ENCODE measurements around the gene KCTD13.
"Not testable (repeated sequence)": the region's sequence is repeated elsewhere in the genome, so short reads cannot be mapped to it uniquely, and the experiment has no call there.

The KCTD13 gene

DNA sequence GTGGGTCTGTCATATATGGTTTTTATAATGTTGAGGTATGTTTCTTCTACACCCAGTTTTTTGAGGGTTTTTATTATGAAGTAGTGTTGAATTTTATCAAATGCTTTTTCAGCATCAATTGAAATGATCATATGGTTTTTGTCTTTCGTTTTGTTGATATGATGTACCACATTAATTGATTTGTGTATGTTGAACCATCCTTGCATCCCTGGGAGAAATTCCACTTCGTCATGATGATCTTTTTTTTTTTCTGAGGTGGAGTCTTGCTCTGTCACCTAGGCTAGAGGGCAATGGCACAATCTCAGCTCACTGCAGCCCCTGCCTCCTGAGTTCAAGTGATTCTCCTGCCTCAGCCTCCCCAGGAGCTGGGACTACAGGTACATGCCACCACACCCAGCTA, 21.9 kb upstream of the KCTD13 start:
- no peak for DNase-seq

GRCh38 chr16:29943846-29944799, 18.1 kb upstream of the KCTD13 start:
- DNase-seq = peak in 33 of 56 donors; percentile 10 to 84 (median 39)

GRCh38 chr16:29940656-29941055, 14.6 kb upstream of the KCTD13 start:
- DNase-seq = peak in 4 of 56 donors; percentile 0 to 18 (median 5)

DNA sequence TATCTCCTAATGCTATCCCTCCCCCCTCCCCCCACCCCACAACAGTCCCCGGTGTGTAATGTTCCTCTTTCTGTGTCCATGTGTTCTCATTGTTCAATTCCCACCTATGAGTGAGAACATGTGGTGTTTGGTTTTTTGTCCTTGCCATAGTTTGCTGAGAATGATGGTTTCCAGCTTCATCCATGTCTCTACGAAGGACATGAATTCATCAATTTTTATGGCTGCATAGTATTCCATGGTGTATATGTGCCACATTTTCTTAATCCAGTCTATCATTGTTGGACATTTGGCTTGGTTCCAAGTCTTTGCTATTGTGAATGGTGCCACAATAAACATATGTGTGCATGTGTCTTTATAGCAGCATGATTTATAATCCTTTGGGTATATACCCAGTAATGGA, 5.7 kb upstream of the KCTD13 start:
- DNase-seq = not testable (repeated sequence)

GRCh38 chr16:29927070-29927905, 1.3 kb upstream of the KCTD13 start:
- peak in 25 of 56 donors; percentile 3 to 71 (median 34) for DNase-seq

- peak in 20 of 56 donors; percentile 23 to 68 (median 50) for DNase-seq
These were observed 656 bp upstream of the KCTD13 start for GRCh38 chr16:29926711-29927052.

GRCh38 chr16:29925105-29925756, 795 bp downstream of the KCTD13 start:
- DNase-seq = peak in 10 of 56 donors; percentile 4 to 46 (median 26)

GRCh38 chr16:29922986-29923501, 3.0 kb downstream of the KCTD13 start:
- no peak for DNase-seq

GRCh38 chr16:29922326-29922725, 3.7 kb downstream of the KCTD13 start:
- DNase-seq = no peak

DNA sequence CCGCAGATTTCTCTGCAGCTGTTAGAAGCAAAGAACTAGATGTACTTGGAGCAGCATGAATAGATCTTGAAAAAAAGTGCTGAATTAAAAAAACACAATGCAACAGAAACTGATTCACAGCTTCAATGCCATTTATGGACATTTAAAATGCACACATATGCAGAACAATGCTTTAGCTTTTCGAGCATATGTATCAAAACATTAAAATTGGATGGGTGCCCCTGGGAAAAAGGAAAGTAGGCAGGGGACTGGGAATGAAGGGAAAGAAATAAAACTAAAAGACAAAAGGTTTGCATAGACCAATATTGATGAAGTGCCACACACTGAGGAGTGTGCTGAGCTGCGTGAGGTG, 5.0 kb downstream of the KCTD13 start:
- no peak for DNase-seq

- peak in 10 of 56 donors; percentile 10 to 35 (median 14) for DNase-seq
These were observed 5.6 kb downstream of the KCTD13 start for GRCh38 chr16:29920288-29921033.

- no peak for DNase-seq
These were observed 9.0 kb downstream of the KCTD13 start for GRCh38 chr16:29916979-29917378.

- no peak for DNase-seq
These were observed 10.3 kb downstream of the KCTD13 start for GRCh38 chr16:29915590-29916247.

DNA sequence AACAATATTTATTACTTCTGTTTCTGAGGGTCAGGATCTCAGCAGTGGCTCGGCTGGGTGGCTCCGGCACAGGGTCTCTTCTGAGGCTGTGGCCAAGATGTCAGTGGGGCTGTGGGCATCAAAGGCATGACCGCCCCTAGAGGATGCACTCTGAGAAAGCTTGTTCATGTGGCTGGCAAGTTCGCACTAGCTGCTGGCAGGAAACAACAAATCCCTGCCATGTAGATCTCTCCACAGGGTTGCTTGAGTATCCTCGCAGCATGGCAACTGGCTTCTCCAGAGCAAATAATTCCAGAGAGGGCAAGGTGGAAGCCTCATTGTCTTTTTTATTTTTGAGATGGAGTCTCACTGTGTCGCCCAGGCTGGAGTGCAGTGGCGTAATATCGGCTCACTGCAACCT, 12.5 kb downstream of the KCTD13 start:
- DNase-seq = no peak

DNA sequence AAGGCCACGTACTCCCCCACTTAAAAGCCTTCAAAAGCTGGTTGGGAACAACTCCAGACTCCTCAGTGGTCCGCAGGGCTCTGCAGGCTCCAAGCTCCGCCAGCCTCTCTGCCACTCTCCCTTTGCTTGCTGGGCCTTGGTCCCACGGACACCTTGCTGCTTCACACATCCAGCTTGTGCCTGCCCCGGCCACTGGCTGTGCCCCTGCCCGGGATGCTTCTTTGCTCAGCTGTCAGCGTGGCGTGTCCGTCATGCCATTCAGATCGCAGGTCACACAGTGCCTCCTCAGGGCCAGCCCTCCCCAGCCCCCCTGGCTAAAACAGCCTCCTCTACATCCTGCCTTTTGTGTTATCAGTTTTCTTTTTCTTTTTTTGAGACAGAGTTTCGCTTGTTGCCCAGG, 13.9 kb downstream of the KCTD13 start:
- DNase-seq = no peak

- no peak for DNase-seq
These were observed 14.4 kb downstream of the KCTD13 start for GRCh38 chr16:29911676-29912010.

DNA sequence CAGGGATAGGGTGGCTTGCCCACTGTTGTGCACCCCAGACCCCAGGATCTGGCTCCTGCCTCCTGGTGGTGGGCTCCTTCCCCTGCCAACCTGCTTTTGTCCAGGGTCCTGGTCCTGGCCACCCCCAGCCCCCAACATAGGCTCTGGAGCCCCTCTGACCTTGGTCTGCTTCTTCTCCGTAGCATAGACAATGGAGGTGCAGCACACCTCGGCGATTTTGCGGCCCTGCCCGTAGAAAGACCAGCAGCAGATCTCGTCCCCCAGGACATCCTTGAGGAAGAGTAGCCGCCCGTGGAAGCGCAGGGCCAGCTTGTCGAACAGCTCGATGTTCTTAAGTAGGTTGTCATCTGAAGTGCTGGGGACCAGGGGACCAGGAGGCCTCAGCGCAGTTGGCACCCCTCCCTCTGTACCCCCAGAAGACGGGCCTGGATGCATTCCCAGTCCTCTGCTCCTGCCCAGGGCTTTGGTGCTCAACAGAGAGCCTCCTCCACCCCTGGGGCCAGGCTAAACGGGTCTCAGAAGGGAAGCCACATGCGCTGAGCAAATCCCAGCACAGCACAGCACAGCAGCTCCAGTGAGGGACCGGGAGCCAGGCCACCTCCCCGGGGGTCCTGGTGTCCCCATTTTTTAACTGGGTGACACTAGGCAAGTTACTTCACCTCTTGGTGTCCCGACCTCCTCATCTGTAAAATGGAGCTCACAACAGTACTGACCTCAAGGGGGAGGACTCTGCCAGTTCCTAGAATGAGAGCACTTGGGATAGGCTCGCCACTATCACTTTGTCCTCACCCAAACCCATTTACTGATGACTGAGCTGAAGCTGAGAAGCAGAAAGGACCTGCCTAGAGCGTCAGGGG, 15.0 kb downstream of the KCTD13 start:
- DNase-seq = no peak

DNA sequence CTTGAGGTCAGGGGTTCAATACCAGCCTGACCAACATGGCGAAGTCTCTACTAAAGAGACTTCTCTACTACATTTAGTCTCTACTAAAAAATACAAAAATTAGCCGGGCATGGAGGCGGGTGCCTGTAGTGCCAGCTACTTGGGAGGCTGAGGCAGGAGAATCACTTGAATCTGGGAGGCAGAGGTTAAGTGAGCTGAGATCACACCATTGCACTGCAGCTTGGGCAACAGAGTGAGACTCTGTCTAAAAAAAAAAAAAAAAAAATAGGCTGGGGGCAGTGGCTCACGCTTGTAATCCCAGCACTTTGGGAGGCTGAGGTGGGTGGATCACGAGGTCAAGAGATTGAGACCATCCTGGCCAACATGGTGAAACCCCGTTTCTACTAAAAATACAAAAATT, 16.2 kb downstream of the KCTD13 start:
- not testable (repeated sequence) for DNase-seq

DNA sequence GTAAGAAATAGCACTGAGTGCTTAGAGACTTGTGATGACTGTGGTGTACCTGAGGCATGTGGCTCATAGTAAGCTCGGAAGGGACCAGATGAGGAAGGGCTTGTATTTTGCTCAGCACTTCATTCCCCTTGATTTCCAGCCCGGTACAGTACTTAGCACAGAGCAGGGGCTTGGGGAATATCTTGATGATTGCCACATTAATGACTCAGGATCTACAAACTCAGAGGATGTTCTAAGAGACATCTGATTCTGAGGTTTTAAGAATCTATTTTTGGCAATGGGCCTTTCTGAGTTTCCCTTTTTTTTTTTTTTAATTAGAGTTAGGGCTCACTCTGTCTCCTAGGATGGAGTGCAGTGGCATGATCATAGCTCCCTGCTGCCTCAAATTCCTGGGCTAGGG, 16.6 kb downstream of the KCTD13 start:
- DNase-seq = no peak
